SW 1271 (cell line): ENCODE measurements around the gene ALCAM.

Experiments
- DNase-seq, 2 experiments: peaks; one replicate each; lab custom pipeline; 2025; lab: John Stamatoyannopoulos, UW

ALCAM gene

GRCh38 chr3:105528955-105529354 is 162.2 kb downstream of the ALCAM start:
- no peak for DNase-seq

GRCh38 chr3:105529456-105529855 is 162.7 kb downstream of the ALCAM start:
- DNase-seq, result no peak

- no peak for DNase-seq
These were observed 165.5 kb downstream of the ALCAM start for GRCh38 chr3:105532251-105532650.

- no peak for DNase-seq
These were observed 167.3 kb downstream of the ALCAM start for GRCh38 chr3:105533960-105534359.

- DNase-seq, result no peak
These were observed 167.8 kb downstream of the ALCAM start for GRCh38 chr3:105534491-105534890.

GRCh38 chr3:105537371-105538080 is 170.8 kb downstream of the ALCAM start:
- no peak for DNase-seq

GRCh38 chr3:105538483-105538882 is 171.8 kb downstream of the ALCAM start:
- no peak for DNase-seq

GRCh38 chr3:105539897-105540296 is 173.2 kb downstream of the ALCAM start:
- no peak for DNase-seq

GRCh38 chr3:105542282-105543019 is 175.7 kb downstream of the ALCAM start:
- no peak for DNase-seq

- DNase-seq, result no peak
These were observed 178.3 kb downstream of the ALCAM start for GRCh38 chr3:105545051-105545450.

- no peak for DNase-seq
These were observed 187.1 kb downstream of the ALCAM start for GRCh38 chr3:105553851-105554250.

GRCh38 chr3:105555206-105555605 is 188.5 kb downstream of the ALCAM start:
- no peak for DNase-seq

- DNase-seq, result no peak
These were observed 193.1 kb downstream of the ALCAM start for GRCh38 chr3:105559856-105560255.

GRCh38 chr3:105561876-105562275 is 195.2 kb downstream of the ALCAM start:
- DNase-seq, result no peak

- no peak for DNase-seq
These were observed 198.0 kb downstream of the ALCAM start for GRCh38 chr3:105564546-105565288.

GRCh38 chr3:105571005-105571404 is 204.3 kb downstream of the ALCAM start:
- no peak for DNase-seq

GRCh38 chr3:105572501-105572900 is 205.8 kb downstream of the ALCAM start:
- DNase-seq, result no peak

- no peak for DNase-seq
These were observed 212.7 kb downstream of the ALCAM start for GRCh38 chr3:105579439-105579838.

GRCh38 chr3:105580296-105580965 is 213.7 kb downstream of the ALCAM start:
- no peak for DNase-seq

- no peak for DNase-seq
These were observed 215.3 kb downstream of the ALCAM start for GRCh38 chr3:105582015-105582414.

GRCh38 chr3:105584003-105584790 is 217.5 kb downstream of the ALCAM start:
- DNase-seq, result no peak
